Fibroblast of skin of left quadriceps (primary cell): ENCODE results near the gene CIAO1.
"Not testable (repeated sequence)": the region's sequence is repeated elsewhere in the genome, so short reads cannot be mapped to it uniquely, and the experiment has no call there.

Source experiments
- DNase-seq, 2 experiments: peaks; one replicate each; pipeline ENCODE4 v3.0.0-alpha.2; 2013; ENCODE audit warnings: low read depth in 2 of 2

Gene CIAO1

DNA sequence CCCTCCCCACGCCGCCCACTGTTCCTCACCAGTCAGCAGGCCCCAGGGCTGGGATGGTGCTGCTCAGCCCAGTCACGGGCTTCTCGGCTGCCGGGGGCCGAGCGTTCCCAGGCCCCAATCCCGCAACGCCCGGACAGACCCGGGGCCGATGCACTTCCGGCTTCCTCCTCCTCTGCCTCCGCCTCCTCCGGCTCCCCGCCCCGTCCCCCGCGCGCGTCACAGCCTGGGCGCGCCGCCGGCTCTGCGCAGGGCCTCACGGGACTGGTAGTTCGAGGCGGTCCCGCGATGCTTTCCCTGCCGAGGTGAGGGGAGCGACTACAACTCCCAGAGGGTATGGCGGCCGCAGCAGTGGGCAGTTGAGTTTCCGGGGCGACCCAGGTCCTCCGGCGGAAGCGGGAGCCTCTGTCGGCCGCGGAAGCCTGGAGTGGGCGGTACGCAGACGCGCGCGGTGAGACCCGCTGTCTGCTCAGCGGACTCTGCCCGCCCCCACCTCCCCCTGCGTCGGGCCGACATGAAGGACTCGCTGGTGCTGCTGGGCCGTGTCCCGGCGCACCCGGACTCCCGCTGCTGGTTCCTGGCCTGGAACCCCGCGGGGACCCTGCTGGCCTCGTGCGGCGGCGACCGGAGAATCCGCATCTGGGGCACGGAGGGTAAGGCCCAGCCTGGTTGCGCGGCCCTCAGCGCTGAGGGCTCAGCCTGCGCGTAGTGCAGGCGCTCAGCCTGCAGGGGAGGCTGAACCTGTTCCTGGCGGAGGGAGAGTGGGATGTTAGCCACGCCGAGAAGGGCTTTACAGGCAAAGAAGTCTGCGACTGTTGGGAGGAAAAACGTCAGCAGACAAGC is at the start of gene CIAO1, which contains the start of gene TMEM127:
Gene CIAO1, plus strand, starts transcription at position 386 of the 840 bp plus-strand sequence. Its CDS starts 126 bp downstream, at position 512.
Gene TMEM127, minus strand, starts transcription at position 158 of the 840 bp plus-strand sequence. CDS start 616 bp downstream, outside the sequence.
- peak; percentile 95 to 96 for DNase-seq

DNA sequence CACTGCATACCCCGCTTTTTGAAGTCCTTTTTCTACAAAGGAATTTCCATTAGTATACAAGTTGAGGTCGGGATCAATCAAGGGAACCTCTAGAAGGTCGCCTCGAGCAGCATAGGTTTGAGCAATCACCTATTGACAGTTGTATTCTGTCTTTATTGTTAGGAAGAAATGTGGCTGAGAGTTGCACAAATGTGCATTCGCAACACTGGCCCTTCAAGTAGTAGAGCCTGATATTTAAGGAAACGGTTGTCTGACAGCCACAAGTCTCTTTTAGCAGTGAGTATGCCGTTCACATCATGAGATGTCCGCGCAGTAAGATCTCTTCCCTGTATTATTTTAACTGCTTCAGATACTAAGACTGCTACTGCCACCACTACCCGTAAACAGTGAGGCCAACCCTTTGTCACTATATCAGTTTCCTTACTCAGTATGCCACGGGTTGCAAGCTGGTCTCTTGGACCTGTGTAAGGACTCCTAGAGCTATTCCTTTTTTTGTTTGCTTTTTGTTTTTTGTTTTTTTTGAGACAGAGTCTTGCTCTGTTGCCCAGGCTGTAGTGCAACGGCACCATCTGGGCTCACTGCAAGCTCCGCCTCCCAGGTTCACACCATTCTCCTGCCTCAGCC is 47.4 kb upstream of the CIAO1 start:
- no peak for DNase-seq

DNA sequence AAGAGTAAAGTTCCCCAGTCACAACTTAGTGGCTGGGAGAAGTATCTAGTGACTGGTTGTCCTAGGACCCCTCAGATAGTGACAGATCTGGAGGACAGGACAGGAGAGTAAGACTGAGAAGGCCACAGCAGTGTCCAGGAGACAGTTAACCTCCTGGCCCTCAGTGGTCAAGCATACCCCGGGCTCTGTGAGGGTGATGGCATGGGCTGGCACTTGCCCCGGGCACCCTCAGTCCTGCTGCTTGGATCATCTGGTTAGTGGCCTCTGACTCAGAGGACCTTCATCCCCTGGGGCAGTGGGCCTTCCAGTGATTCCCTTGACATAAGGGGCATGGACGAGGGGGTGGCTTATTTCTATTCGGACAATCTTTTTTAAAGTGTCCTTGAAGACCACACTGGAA is 46.1 kb upstream of the CIAO1 start:
- DNase-seq, result not testable (repeated sequence)

DNA sequence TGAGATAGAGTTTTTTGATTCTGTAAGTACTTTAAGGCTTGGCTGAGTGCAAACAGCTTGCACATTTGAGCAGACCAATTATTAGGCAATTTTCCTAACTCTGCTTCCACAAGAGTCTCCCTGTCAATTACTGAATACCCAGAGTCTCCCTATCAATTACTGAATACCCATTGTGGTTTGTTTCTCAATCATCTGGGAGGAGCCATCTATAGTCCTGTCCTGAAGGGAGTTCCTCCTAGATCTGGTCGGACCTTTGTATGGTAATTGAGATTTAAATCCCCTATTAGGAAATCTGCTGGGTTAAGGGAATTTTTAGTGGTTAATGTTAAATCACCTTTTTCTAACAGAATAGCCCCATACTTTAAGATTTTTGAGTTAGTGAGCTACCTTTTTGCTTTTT is 44.9 kb upstream of the CIAO1 start:
- not testable (repeated sequence) for DNase-seq

DNA sequence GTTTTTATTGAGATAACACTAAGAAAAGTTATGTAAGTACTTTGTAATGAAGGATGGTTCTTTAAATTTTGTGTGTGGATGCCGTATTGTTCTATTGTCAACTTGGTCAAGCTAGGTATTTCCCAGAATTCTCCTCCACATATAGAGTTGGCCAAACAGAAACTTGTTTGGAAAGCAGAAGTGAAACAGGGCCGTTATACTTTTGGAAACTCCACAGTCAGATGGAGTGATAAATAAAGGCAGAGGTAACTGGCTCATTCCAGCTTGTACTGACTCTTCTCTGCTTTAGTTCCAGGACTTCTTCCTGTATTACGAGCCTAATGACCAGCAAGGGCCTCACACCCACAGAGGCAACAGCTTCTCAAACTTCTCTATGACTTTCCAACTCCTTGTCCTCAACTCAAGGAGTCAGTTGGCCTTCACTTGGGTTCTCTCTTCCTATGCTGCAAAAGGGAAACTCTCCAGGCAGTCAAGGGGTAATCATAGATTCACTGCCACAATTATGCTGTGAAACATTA is 41.0 kb upstream of the CIAO1 start:
- DNase-seq, result no peak

DNA sequence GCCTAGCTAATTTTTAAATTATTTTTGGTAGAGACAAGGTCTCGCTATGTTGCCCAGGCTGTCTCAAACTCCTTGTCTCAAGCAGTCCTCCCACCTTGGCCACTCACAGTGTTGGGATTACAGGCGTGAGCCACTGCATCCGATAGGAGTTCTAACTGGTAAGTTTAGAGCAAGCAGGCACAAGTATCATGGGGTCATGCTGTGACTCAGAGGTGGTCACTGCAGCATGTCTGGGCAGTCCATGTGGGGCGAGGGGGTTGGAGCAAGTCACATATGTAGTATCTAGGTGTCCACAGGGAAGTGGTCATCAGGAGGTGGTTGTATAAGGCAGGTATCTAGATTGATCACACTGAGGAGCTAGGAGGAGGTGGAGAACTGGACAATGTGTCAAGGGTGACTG is 34.7 kb upstream of the CIAO1 start:
- DNase-seq, result no peak

DNA sequence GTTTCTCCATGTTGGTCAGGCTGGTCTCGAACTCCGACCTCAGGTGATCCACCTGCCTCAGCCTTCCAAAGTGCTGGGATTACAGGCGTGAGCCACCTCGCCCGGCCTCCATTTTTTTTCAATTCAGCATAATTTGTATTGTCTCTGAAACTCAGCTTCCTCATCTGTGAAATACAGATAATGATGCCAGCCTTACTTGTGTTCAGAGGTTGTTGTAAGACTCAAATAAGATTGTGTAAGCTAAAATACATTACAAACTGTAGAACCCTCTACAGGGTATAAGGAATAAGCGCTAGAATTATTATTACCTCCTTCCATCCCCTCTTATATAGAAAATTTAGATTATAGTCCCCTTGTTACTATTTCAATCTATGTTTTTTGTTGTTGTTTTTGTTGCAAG is 32.6 kb upstream of the CIAO1 start:
- no peak for DNase-seq

DNA sequence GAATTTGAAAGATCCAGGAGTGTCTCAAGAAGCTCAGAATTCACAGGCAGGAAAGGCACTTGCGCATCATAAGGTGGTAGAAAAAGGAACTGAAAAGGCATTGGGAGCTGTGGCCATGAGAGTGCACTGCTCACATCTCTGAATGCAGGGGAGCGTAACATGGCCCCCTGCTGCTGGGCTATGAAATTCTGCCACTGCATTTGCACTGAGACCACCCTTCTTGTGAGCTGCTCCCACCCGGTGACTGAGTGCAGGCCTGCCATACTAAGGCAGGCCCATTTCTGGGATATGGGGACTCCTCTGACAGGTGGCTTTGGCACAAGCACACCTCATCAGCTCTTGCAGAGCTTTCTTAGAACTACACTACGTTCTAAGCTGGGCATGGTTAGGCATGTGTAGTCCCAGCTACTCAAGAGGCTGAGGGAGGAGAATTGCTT is 32.1 kb upstream of the CIAO1 start:
- no peak for DNase-seq

DNA sequence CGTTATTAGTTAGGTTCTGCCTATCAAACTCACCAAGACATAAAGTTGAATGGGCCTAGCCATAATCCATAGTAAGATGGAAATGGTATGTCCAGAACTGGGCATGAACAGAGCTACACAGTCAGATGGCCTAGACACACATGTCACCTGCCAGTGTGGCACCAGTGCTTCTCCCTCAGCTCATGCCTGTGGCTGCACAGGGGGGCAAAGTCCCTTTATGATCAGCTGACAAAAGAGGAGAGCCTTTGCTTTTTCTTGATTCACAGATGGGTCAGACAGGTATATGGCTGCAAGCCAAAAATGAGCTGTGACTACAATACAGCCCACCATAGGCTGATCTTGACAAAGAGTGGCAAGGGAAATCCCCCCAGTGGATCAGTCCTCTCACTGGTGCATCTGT is 29.1 kb upstream of the CIAO1 start:
- no peak for DNase-seq

DNA sequence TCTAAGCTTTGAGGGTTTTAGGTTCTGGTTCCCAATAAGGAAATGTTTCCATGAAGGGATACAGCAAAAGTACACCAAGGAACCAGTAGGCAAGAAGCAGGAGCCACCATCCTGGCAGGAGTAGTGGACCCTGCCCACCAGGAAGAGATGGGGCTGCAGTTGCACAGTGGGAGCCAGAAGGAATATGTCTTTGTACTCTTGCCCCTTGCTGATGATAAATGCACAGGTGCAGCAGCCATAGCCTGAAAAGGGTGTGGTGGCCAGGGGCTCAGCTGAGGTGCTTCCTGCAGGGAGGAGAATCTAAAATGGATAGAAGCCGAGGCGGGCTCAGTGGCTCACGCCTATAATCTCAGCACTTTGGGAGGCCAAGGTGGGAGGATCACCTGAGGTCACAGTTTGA is 27.8 kb upstream of the CIAO1 start:
- no peak for DNase-seq

DNA sequence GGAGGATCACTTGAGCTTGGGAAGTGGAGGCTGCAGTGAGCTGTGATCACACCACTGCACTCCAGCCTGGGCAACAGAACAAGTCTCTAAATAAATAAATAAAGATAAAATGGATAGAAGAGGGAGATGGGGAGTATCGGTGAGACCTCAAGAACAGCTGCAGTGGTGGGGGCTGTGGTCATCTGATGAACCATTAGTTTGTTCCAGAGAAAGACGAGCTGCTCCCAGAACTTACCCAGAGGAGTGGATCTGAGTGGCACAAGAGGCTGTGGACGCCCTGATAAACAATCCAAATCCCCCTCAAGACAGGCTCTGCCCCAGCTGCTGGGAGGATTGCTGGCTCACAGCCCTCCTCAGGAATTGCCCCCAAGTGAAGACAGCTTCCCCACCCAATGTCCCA is 26.9 kb upstream of the CIAO1 start:
- DNase-seq, result no peak

DNA sequence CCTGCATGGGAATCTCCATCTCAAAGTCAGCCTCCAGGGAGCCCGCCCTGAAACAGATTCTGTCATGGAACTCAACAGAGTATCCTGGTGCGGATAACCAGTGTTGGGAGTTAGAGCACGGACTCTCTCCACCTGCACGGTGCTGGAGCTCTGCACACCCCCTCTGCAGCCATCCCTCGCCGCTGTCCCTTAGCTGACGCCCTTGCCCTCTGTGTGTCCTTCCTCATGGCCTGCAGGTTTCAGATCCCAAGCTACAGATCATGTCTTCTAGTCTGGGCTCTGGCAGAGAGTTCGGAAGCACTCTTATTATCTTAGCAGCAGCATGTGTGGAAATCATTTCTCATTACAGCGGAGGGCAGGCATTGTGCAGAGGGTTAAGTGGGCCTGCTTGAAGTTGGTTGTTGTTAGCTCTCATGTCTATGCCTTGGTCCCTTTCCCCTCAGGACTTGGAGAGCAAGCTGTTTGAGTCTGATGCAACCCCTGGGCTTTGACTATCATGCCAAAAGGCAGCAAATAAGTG is 26.2 kb upstream of the CIAO1 start:
- no peak for DNase-seq

DNA sequence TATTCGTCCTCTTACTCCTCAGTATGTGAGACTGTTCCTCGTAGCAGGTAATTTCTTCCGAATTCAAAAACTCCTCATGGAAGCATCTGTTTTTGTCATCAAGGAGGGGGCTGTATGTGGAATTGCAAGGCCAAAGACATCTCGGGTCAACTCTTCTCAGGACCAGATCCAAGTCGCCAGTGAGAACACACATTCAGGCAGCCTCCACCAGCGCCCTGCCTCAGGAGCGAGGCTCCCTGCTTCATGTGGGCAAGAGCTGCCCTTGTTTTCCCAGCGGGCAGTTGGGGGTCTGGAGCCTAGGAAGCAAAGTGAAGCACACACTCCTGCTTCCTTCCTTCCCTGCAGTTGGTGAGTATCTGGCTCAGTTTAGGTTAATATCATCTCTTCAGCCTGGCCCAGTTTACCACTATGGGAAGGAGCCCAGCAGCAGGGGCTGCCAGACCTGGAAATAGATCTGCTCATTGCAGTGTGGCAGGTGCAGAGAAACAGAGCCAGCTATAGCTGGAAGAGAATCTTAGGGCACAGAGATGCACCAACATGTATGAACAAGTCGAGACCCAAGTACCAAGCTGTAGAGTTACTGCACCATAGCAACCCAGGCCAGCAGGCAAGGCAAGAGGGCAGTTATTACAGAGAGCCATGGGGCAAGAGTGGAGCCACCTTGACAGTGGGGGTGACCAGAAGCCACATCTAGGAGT is 25.5 kb upstream of the CIAO1 start:
- DNase-seq, result no peak

DNA sequence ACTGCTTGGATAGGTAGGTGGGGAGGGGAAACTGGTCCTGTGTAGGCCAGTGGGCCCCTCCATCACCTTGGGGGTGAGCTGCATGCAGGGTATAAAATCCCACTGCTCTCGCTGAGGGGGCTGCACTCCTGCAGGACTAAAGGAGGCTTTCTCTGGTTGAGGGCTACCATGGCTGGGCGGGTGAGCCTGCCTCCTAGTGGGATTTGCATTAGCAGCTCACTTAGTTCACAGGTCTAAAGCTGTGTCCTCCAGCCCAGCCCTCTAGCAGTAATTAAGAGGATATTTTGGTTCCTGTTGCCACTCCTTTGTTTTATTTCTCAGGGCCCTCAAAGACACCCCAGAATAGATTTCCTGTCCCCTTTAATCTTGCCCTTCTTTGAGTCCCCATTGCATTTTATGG is 24.8 kb upstream of the CIAO1 start:
- DNase-seq, result no peak

DNA sequence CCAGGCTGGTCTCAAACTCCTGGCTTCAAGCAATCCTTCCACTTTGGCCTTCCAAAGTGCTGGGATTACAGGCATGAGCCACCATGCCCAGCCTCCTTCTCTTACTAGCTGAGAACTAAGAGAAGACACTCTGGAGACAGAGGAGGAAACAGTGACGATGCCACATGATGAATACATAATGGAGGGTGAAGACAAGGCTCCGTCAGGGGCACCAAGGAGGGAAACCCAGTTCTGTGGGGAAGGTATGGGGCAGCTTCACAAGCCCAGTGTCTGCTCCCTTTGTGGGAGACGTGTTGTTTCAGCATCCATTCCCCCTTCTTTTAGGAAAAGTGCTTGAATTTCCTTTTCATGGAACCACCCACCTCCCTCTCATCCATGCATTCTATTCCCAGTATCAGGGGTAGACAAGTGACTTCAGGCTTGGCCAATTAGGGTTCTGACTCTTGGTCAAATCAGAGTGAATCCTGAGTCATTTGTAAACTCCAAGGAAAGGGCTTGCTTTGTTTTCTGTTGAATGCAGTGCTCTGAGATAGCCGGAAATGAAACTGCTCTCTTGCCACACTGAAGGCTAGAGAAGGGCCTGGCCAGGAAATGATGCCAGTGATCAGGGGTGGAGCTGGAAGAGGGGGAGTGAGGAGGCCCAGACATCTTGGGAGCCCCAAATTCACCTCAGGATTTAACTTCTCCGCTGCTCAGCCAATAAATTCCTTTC is 24.0 kb upstream of the CIAO1 start:
- no peak for DNase-seq

DNA sequence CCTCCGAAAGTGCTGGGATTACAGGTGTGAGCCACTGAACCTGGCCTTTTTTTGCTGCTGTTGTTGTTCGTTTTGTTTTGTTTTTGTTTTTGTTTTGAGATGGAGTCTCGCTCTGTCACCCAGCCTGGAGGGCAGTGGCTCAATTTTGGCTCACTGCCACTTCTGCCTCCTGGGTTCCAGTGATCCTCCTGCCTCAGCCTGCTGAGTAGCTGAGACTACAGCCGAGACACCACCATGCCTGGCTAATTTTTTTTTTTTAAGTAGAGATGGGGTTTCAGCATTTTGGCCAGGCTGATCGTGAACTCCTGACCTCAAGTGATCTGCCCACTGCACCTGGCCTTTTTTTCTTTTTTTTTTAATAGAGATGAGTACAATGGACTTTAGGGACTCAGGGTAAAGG is 22.2 kb upstream of the CIAO1 start:
- DNase-seq, result no peak

DNA sequence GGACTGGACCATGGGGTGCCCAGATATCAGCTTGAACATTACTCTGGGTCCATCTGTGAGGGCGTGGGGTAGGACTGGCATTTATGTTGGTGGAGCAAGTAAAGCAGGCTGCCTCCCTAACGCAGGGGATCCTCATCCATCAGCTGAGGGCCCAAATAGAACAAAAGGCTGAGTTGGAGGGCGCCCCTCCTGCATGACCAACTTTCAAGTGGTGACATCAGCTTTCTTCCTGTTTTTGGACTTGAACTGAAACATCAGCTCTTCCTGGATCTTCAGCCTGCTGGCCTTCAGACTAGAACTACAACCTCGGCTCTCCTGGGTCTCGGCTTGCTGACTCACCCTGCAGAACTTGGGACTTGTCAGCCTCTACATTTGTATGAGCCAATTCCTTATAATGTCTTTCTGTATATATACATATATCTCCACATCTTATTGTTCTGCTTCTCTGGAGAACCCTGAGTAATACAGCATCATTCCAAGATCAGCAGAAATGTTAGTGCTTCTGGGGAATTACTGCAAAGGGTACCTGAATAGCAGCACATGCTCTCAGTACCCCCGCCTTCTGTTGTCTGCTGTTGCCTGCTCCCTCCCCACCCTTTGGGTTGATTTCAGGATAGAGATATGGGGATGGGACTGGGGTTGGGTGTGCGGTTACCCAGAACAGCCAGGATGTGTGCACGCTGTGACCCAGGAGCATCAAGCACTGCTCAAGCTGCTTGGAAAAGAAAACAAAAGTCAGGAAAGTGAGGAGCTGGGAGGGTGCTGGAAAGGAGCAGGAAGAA is 20.2 kb upstream of the CIAO1 start:
- DNase-seq, result no peak

DNA sequence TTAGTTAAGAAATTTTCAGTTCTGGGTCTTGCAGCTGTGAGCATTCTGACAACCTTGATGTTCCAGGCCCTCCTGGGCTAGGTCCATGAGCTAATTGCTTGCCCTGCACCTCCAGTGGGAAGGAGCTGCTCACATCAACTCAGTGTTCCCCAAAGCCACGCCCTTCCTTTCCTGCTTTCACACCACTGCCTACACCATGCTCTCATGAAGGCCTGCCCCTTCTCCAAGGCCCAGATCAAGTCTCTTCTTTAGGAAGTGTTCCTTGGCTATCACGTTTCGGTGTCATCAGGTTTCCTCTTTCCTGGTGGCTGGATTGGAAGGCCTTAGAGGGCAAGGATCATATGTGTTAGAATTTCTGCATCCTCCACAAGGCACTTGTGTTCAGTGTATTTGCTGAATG is 19.0 kb upstream of the CIAO1 start:
- DNase-seq, result no peak

DNA sequence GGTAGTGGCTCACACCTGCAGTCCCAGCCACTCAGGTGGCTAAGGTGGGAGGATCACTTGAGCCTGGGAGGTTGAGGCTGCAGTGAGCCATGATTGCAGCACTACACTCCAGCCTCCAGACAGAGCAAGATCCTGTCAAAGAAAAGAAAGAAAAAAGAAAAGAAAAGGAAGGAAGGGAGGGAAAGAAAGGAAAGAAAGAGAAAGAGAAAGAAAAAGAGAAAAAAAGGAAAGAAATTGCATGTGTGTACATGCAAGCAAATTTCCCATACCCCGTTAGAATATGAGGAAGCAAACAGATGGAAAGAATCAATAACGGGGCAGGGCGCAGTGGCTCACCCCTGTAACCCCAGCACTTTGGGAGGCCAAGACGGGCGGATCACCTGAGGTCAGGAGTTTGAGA is 18.1 kb upstream of the CIAO1 start:
- no peak for DNase-seq

DNA sequence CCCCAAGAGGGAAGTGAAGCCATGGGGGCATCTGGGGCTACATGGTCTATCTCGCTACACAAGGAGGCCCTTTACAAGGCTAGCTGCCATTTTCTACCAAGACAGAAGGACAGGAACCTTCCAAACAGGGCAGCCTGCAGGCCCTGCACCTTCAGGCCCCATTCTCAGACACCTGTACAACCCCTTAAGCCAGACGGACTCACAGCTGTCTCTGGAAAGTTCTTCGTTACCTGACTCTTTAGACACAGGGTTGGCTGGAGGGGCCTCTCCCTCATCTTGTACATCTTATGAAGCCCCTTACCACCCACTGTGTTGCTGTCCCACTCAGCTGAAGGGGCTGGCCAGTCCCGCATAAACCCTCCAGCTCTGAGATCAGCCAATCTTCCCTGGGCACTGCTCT is 17.4 kb upstream of the CIAO1 start:
- no peak for DNase-seq

DNA sequence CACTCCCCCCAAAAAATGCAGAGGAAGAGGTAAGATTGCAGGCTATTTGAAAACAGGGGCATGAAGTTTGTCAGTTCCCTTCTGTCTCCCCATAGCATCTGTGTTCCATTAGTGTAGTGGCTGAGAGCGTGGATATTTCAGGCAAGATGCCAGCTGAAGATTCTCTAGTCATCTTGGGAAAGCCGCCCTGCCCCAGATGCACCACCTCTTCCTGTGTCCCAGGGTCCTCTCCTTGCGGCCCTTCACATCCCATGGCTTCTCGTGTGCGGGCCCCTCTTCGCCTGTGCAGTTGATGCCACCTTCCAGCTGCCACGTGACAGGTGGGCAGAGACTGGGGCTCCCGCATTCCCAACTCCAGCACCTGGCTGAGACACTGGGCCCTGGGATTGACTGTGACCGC is 16.4 kb upstream of the CIAO1 start:
- DNase-seq, result peak; percentile 83 to 84
